PFSK-1 (cell line): ENCODE measurements around the gene FAM53B.

ENCODE experiments used
- FOXP2 ChIP-seq: optimal IDR thresholded peaks from 2 replicates; pipeline ENCODE3; 2011; ENCODE audit warnings: borderline replicate concordance, control low read depth, inconsistent platforms; ENCODE audit not compliant: insufficient read depth; ENCODE audit errors: extremely low read length, extremely low read depth
- POLR2AphosphoS5 ChIP-seq: IDR thresholded peaks from 2 replicates; pipeline ENCODE4 v1.6.1; 2012; ENCODE audit warnings: low read depth, mild to moderate bottlenecking, control low read depth, low read length, moderate library complexity
- REST ChIP-seq, 2 experiments: IDR thresholded peaks; 2 replicates each; pipeline versions ENCODE4 v1.6.1 to v1.8.0; 2011 to 2012; ENCODE audit warnings: low read depth in 2 of 2, low read length in 2 of 2, control low read depth in 1 of 2, inconsistent platforms in 1 of 2, mild to moderate bottlenecking in 1 of 2, moderate library complexity in 1 of 2; ENCODE audit not compliant: insufficient read depth in 1 of 2
- SIN3A ChIP-seq: IDR thresholded peaks from 2 replicates; pipeline ENCODE4 v1.6.1; 2012; ENCODE audit warnings: mild to moderate bottlenecking, low read length, moderate library complexity, borderline replicate concordance; ENCODE audit not compliant: insufficient read depth
- TAF1 ChIP-seq: IDR thresholded peaks from 2 replicates; pipeline ENCODE4 v1.6.1; 2012; ENCODE audit warnings: low read length, control low read depth, borderline replicate concordance; ENCODE audit not compliant: insufficient read depth

The FAM53B gene

GRCh38 chr10:124734311-124735166 is 9.6 kb downstream of the FAM53B start:
- TF ChIP-seq TAF1: no peak

DNA sequence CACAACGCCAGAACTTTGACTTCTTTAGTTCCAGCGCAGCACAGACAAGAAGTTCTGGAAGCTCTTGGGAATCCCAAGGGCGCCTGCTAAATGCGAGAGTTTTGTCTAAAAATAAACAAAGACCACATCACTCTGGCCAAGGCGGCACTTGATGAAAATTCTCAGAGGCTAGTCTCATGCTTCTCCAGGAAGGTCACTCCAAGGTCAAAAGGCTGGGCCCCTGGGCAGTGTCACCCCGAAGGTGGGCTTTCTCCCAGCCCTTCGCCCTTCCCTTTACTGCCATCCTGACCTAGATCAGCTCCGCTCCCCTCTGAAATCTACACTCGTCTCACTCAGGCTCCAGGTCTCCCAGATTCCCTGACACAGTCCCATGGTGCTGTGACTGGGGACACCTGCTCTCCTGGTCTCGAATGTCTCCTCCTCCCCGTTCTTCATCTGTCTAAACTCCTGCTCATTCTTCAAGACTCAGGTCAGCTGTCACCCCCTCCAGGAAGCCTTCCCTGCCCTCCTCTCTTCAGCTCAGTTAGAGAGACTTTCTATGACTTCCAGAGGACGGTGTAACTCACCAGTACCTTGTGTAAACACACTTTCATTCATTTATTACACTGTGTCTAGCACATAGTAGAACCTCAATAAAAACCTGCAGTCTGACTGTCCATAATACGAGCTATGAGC is 10.5 kb downstream of the FAM53B start:
- TF ChIP-seq REST (IDR thresholded peaks at IDR 0.05; ENCODE audit: insufficient read depth in 1 of 2, low read depth in 2 of 2, low read length in 2 of 2) (no peak), POLR2AphosphoS5 (no peak), FOXP2 (no peak), TAF1 (no peak), SIN3A (no peak)

DNA sequence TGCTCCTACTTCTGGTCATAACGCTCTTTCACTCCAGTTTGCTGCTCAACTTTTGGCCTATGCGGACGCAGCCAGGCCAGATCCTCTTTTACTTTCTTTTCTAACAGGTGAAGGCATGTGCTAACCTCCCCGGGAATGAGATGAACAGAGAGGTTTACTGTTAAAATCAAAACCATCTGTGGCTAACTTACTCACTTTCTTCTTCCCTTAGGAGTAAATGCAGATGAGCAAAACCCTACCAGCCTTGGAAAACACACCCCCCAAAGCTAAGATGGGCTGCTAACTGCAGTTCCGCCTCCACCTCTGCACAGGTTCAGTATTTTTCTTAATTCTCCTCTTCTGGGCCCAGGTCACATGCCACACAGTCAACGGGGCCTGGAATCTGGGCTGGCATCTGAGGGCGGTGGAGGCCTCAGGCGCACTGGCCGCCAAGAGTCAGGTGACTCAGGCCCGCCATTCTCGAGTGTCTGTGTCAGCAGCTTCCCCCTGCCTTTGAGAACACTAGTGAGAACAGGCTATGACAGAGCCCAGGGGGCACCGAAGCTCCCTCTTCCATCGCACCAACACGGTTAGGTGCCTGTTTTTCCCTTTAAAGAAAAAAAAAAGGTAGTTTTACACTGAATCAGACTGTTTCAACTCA is 11.1 kb downstream of the FAM53B start:
- TF ChIP-seq SIN3A (no peak), REST (IDR thresholded peaks at IDR 0.05; ENCODE audit: insufficient read depth in 1 of 2, low read depth in 2 of 2, low read length in 2 of 2) (no peak), FOXP2 (no peak), TAF1 (no peak), POLR2AphosphoS5 (no peak)

GRCh38 chr10:124731551-124731950 is 12.6 kb downstream of the FAM53B start:
- TF ChIP-seq TAF1 (no peak), POLR2AphosphoS5 (no peak), REST (IDR thresholded peaks at IDR 0.05; ENCODE audit: insufficient read depth in 1 of 2, low read depth in 2 of 2, low read length in 2 of 2) (no peak), SIN3A (no peak)

GRCh38 chr10:124730790-124731189 is 13.4 kb downstream of the FAM53B start:
- TF ChIP-seq TAF1: no peak
- no peak for TF ChIP-seq SIN3A
- TF ChIP-seq POLR2AphosphoS5: no peak
- no peak for TF ChIP-seq REST (IDR thresholded peaks at IDR 0.05; ENCODE audit: insufficient read depth in 1 of 2, low read depth in 2 of 2, low read length in 2 of 2)
- no peak for TF ChIP-seq FOXP2
